ENCODE data around the gene DDX23.

DNA sequence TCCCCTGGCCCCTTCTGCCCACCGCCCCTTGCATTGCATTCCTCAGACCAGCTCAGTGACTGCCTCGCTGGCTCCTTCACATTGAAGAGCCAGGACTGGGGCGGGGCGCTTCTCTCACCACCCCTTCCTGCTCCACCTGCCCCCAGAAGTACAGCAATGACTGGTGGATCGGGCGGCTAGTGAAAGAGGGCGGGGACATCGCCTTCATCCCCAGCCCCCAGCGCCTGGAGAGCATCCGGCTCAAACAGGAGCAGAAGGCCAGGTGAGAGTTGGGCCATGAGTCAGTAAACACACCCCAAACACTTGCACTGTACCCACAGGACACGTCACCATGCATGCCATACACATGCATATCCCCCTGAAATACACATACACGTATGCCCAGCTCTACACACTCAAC lies 27.9 kb downstream of the DDX23 start:
- no peak for TF ChIP-seq POLR2A (IDR thresholded peaks at IDR 0.05)
- TF ChIP-seq, protein P1, sequence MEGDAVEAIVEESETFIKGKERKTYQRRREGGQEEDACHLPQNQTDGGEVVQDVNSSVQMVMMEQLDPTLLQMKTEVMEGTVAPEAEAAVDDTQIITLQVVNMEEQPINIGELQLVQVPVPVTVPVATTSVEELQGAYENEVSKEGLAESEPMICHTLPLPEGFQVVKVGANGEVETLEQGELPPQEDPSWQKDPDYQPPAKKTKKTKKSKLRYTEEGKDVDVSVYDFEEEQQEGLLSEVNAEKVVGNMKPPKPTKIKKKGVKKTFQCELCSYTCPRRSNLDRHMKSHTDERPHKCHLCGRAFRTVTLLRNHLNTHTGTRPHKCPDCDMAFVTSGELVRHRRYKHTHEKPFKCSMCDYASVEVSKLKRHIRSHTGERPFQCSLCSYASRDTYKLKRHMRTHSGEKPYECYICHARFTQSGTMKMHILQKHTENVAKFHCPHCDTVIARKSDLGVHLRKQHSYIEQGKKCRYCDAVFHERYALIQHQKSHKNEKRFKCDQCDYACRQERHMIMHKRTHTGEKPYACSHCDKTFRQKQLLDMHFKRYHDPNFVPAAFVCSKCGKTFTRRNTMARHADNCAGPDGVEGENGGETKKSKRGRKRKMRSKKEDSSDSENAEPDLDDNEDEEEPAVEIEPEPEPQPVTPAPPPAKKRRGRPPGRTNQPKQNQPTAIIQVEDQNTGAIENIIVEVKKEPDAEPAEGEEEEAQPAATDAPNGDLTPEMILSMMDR (IDR thresholded peaks at IDR 0.05) = no peak
